Mesenteric fat pad (tissue), 1 donor: ENCODE results near the gene INPP5D. TPM values are rescaled to one million over a fixed set of nuclear protein-coding genes. Genes with fewer than 3 reads are reported as not detected.
A peak's percentile ranks its signal among the peaks of the same experiment; 100 is the strongest.
"Not testable (repeated sequence)": the region's sequence is repeated elsewhere in the genome, so short reads cannot be mapped to it uniquely, and the experiment has no call there.

Experiments used
- DNase-seq: peaks from one replicate; pipeline ENCODE4 v3.0.0-alpha.2; 2020; ENCODE audit warnings: low spot score
- total RNA-seq: library from RNA; stranded (reverse); fragmentation: NEBNext Ultra II Directional; extraction: Animal tissue kit (Norgen Biotek cat#: 25700); gene quantifications from one replicate; pipeline ENCODE4 v1.2.1, GENCODE V29; 2021
- donor health status: DM: yes; HTN: yes; CAD: no.

INPP5D gene
- total RNA-seq, 1 donor from 2014 or later: 28.8 TPM

GRCh38 chr2:233089851-233090250 lies 29.7 kb downstream of the INPP5D start:
- peak; percentile 84 for DNase-seq

- peak; percentile 30 for DNase-seq
Observed at GRCh38 chr2:233090879-233091278, 30.7 kb downstream of the INPP5D start.

GRCh38 chr2:233091595-233092375 lies 31.6 kb downstream of the INPP5D start:
- DNase-seq: peak; percentile 41

- DNase-seq: peak; percentile 16
Observed at GRCh38 chr2:233092432-233093165, 32.5 kb downstream of the INPP5D start.

- no peak for DNase-seq
Observed at GRCh38 chr2:233093166-233093448, 33.0 kb downstream of the INPP5D start.

- peak; percentile 67 for DNase-seq
Observed at GRCh38 chr2:233093721-233094120, 33.6 kb downstream of the INPP5D start.

- DNase-seq: peak; percentile 11
Observed at GRCh38 chr2:233094614-233095013, 34.5 kb downstream of the INPP5D start.

- DNase-seq: no peak
Observed at GRCh38 chr2:233096006-233096405, 35.9 kb downstream of the INPP5D start.

GRCh38 chr2:233098618-233099017 lies 38.5 kb downstream of the INPP5D start:
- DNase-seq: no peak

GRCh38 chr2:233099820-233100191 lies 39.7 kb downstream of the INPP5D start:
- DNase-seq: not testable (repeated sequence)

GRCh38 chr2:233100192-233100998 lies 40.3 kb downstream of the INPP5D start:
- DNase-seq: no peak

GRCh38 chr2:233101141-233101540 lies 41.0 kb downstream of the INPP5D start:
- no peak for DNase-seq

GRCh38 chr2:233101816-233102215 lies 41.7 kb downstream of the INPP5D start:
- DNase-seq: no peak

GRCh38 chr2:233105156-233105895 lies 45.2 kb downstream of the INPP5D start:
- no peak for DNase-seq

GRCh38 chr2:233105930-233106329 lies 45.8 kb downstream of the INPP5D start:
- DNase-seq: no peak

GRCh38 chr2:233107011-233107410 lies 46.9 kb downstream of the INPP5D start:
- no peak for DNase-seq

GRCh38 chr2:233107831-233108300 lies 47.7 kb downstream of the INPP5D start:
- no peak for DNase-seq

GRCh38 chr2:233108611-233109490 lies 48.7 kb downstream of the INPP5D start:
- no peak for DNase-seq

- DNase-seq: no peak
Observed at GRCh38 chr2:233111427-233111826, 51.3 kb downstream of the INPP5D start.

GRCh38 chr2:233112329-233112728 lies 52.2 kb downstream of the INPP5D start:
- DNase-seq: peak; percentile 8
